ENCODE data around the gene GP9.

- TF ChIP-seq, protein P1, sequence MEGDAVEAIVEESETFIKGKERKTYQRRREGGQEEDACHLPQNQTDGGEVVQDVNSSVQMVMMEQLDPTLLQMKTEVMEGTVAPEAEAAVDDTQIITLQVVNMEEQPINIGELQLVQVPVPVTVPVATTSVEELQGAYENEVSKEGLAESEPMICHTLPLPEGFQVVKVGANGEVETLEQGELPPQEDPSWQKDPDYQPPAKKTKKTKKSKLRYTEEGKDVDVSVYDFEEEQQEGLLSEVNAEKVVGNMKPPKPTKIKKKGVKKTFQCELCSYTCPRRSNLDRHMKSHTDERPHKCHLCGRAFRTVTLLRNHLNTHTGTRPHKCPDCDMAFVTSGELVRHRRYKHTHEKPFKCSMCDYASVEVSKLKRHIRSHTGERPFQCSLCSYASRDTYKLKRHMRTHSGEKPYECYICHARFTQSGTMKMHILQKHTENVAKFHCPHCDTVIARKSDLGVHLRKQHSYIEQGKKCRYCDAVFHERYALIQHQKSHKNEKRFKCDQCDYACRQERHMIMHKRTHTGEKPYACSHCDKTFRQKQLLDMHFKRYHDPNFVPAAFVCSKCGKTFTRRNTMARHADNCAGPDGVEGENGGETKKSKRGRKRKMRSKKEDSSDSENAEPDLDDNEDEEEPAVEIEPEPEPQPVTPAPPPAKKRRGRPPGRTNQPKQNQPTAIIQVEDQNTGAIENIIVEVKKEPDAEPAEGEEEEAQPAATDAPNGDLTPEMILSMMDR (IDR thresholded peaks at IDR 0.05; ENCODE audit: low read depth, low read length), result no peak
- TF ChIP-seq POLR2A (IDR thresholded peaks at IDR 0.05; ENCODE audit: extremely low read depth, insufficient read length), result no peak
- TF ChIP-seq, protein P2, sequence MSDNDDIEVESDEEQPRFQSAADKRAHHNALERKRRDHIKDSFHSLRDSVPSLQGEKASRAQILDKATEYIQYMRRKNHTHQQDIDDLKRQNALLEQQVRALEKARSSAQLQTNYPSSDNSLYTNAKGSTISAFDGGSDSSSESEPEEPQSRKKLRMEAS (IDR thresholded peaks at IDR 0.05; ENCODE audit: low read depth, low read length), result no peak
- TF ChIP-seq MYC (IDR thresholded peaks at IDR 0.05; ENCODE audit: low read depth, low read length), result no peak
These were observed 4.0 kb upstream of the GP9 start for GRCh38 chr3:129056451-129057173.
